NCI-H510A treated with DMSO at 0.1 percent for 48 hours (cell line): ENCODE measurements around the gene NCKIPSD.

ENCODE experiments used
- DNase-seq: peaks from one replicate; lab custom pipeline; 2025; lab: John Stamatoyannopoulos, UW

NCKIPSD gene

GRCh38 chr3:48696601-48697000 lies 10.9 kb upstream of the NCKIPSD start:
- DNase-seq = no peak

GRCh38 chr3:48696156-48696555 lies 10.4 kb upstream of the NCKIPSD start:
- no peak for DNase-seq

GRCh38 chr3:48695393-48695753 lies 9.7 kb upstream of the NCKIPSD start:
- no peak for DNase-seq

GRCh38 chr3:48694610-48695392 lies 9.1 kb upstream of the NCKIPSD start:
- DNase-seq = no peak

GRCh38 chr3:48693826-48694225 lies 8.1 kb upstream of the NCKIPSD start:
- no peak for DNase-seq

- no peak for DNase-seq
Measured at GRCh38 chr3:48692551-48692950, 6.8 kb upstream of the NCKIPSD start.

GRCh38 chr3:48690846-48691458 lies 5.2 kb upstream of the NCKIPSD start:
- no peak for DNase-seq

- no peak for DNase-seq
Measured at GRCh38 chr3:48689384-48689783, 3.7 kb upstream of the NCKIPSD start.

GRCh38 chr3:48688737-48689075 lies 3.0 kb upstream of the NCKIPSD start:
- DNase-seq = no peak

- no peak for DNase-seq
Measured at GRCh38 chr3:48688032-48688736, 2.5 kb upstream of the NCKIPSD start.

- no peak for DNase-seq
Measured at GRCh38 chr3:48687220-48687678, 1.5 kb upstream of the NCKIPSD start.

GRCh38 chr3:48686538-48687219 lies 964 bp upstream of the NCKIPSD start:
- DNase-seq = no peak

GRCh38 chr3:48685293-48685602 lies 467 bp downstream of the NCKIPSD start:
- no peak for DNase-seq

GRCh38 chr3:48684480-48685143 lies 1.1 kb downstream of the NCKIPSD start:
- no peak for DNase-seq

- no peak for DNase-seq
Measured at GRCh38 chr3:48684054-48684349, 1.7 kb downstream of the NCKIPSD start.

- no peak for DNase-seq
Measured at GRCh38 chr3:48682786-48683185, 2.9 kb downstream of the NCKIPSD start.

GRCh38 chr3:48681974-48682610 lies 3.6 kb downstream of the NCKIPSD start:
- no peak for DNase-seq

GRCh38 chr3:48681541-48681880 lies 4.2 kb downstream of the NCKIPSD start:
- no peak for DNase-seq

- DNase-seq = no peak
Measured at GRCh38 chr3:48680811-48681540, 4.7 kb downstream of the NCKIPSD start.

- DNase-seq = no peak
Measured at GRCh38 chr3:48679411-48680391, 6.0 kb downstream of the NCKIPSD start.
